CD4-positive, alpha-beta T cell treated with Interleukin-15 for 1 hour (primary cell): Measurements from ENCODE around the gene TJP1.

Experiments
- DNase-seq: peaks from one replicate; pipeline ENCODE4 v3.0.0-alpha.2; 2020

TJP1 gene

DNA sequence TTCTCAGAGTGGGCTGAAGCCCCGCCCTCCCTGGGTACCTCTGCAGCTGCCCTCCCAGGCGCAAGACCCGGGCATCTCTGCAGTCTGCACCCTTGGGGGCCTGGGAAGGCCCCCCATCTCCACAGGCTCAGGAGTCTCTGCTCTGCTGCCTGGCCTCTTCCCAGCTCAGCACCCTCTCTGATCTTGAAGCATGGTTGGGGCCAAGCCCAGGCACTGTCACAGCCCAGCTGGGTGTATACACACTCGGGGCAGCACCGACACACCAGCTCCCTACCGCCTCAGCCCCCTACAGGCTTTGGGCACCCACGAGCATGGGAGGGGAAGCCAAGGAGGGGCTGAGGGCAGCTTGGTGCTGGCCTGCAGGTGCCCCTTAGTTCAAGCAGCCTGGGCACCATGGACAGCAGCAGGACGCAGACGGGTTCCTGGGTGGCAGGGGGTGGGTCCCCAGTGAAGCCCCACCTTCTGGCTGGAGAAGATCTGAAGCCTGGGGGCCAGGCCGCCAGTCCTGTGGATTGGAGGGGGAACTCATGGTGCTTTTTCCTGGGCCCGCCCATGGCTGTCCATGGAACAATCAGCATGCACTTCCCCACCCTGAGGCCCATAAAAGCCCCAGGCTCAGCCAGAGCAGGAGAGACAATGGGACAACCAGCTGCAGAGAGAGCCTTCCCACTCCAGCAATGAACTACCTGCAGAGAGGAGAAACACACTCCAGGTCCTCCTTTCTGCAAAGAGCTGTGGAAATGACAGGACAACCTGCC is 170.6 kb downstream of the TJP1 start:
- DNase-seq: no peak
